ENCODE data around the gene ENTPD1.
A peak's percentile ranks its signal among the peaks of the same experiment; 100 is the strongest.
"Not testable (repeated sequence)": the region's sequence is repeated elsewhere in the genome, so short reads cannot be mapped to it uniquely, and the experiment has no call there.

ENTPD1 gene

DNA sequence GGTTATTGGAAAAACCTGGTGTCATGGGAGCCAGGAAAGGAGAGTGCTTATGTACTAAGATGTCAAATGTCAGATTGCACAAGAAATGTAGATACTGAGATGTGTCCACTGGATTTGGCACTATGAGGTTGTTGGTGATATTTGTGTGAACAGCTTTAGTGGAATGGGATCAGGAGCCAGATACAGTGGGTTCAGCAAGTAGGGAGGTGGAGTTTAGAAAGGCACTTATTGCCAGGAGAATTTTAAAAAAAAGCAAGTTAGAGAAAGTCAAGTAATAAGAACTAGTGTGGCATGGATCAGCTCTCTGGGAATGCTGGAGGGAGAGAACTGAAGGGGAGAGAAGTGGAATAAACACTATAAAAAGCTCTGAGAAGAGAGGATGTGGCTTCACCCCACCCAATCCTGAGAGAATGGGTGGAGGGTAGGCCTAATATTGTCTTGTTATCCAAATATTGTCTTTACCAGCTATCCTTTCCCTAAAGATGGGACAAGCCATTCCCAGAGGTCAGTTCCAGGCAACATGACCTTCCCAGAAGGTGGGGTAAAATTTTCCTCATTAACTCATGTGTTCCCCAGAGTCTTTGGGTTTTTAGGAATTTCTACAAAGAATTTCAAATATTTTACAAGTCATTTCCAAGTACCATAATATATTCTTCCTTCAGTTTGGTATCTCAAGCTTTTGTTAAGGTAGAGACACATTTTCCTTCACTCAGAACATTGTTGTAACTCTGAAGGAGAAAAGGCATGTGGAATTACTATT is 42.3 kb downstream of the ENTPD1 start:
- DNase-seq = no peak

DNA sequence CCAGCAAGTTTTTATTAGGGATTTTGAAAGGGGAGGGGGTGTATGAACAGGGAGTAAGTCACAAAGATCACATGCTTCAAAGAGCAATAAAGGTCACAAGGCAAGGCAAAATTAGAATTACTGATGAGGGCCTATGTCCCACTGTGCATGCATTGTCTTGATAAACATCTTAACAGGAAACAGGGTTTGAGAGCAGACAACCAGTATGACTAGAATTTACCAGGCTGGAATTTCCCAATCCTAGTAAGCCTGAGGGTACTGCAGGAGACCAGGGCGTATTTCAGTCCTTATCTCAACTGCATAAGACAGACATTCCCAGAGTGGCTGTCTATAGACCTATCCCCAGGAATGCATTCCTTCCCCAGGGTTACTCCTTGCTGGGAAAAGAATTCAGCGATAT is 44.3 kb downstream of the ENTPD1 start:
- DNase-seq = not testable (repeated sequence)

DNA sequence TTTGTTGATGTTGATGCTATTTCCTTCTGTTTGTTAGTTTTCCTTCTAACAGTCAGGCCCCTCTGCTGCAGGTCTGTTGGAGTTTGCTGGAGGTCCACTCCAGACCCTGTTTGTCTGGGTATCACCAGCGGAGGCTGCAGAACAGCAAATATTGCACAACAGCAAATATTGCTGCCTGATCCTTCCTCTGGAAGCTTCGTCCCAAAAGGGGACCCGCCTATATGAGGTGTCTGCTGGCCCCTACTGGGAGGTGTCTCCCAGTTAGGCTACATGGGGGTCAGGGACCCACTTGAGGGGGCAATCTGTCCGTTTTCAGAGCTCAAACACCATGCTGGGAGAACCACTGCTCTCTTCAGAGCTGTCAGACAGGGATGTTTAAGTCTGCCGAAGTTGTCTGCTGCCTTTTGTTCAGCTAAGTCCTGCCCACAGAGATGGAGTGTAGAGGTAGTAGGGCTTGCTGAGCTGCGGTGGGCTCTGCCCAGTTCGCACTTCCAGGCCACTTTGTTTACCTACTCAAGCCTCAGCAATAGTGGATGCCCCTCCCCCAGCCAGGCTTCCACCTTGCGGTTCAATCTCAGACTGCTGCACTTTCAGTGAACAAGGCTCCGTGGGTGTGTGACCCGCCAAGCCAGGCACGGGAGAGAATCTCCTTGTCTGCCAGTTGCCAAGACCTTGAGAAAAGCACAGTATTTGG is 50.9 kb downstream of the ENTPD1 start:
- not testable (repeated sequence) for DNase-seq

DNA sequence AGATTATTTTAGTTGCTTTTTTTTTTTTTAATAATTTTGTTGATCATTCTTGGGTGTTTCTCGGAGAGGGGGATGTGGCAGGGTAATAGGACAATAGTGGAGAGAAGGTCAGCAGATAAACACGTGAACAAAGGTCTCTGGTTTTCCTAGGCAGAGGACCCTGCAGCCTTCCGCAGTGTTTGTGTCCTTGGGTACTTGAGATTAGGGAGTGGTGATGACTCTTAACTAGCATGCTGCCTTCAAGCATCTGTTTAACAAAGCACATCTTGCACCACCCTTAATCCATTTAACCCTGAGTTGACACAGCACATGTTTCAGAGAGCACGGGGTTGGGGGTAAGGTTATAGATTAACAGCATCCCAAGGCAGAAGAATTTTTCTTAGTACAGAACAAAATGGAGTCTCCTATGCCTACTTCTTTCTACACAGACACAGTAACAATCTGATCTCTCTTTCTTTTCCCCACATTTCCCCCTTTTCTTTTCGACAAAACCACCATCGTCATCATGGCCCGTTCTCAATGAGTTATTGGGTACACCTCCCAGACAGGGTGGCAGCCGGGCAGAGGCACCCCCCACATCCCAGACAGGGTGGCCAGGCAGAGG is 52.8 kb downstream of the ENTPD1 start:
- not testable (repeated sequence) for DNase-seq

DNA sequence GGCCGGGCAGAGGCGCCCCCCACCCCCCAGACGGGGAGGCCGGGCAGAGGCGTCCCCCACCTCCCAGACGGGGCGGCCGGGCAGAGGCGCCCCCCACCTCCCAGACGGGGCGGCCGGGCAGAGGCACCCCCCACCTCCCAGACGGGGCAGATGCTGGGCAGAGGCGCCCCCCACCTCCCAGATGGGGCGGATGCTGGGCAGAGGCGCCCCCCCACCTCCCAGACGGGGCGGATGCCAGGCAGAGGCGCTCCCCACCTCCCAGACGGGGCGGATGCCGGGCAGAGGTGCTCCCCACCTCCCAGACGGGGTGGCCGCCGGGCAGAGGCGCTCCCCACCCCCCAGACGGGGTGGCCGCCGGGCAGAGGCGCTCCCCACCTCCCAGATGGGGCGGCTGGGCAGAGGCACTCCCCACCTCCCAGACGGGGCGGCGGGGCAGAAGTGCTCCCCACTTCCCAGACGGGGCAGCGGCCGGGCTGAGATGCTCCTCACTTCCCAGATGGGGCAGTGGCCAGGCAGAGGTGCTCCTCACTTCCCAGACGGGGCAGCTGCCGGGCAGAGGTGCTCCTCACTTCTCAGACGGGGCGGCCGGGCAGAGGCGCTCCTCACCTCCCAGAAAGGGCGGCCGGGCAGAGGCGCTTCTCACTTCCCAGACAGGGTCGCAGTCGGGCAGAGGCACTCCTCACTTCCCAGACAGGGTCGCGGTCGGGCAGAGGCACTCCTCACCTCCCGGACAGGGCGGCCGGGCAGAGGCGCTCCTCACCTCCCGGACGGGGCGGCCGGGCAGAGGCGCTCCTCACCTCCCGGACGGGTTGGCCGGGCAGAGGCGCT is 53.6 kb downstream of the ENTPD1 start:
- no peak for DNase-seq

DNA sequence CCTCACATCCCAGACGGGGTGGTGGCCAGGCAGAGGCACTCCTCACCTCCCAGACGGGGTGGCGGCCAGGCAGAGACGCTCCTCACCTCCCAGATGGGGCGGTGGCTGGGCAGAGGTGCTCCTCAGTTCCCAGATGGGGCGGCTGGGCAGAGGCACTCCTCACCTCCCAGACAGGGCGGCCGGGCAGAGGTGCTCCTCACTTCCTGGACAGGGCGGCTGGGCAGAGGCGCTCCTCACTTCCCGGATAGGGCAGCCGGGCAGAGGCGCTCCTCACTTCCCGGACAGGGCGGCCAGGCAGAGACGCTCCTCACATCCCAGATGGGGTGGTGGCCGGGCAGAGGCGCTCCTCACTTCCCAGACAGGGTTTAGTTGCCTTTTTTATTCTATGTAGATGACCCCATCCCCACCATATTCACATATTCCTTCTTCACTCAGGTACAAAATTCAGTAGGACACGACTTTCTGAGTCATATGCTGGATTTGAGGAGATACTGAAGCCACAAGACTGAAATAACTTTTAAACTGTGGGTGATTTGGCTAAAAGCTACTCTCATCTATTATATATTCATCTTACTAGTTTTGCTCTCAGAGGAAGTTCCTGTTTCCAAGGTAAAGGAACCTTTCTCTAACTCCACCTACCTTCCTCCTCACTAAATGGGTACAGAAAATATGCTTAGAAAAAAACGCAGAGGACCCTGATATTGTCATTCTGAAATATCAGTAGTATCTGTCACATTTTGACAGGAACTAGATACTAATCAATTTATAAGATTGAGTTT is 54.4 kb downstream of the ENTPD1 start:
- DNase-seq = no peak

DNA sequence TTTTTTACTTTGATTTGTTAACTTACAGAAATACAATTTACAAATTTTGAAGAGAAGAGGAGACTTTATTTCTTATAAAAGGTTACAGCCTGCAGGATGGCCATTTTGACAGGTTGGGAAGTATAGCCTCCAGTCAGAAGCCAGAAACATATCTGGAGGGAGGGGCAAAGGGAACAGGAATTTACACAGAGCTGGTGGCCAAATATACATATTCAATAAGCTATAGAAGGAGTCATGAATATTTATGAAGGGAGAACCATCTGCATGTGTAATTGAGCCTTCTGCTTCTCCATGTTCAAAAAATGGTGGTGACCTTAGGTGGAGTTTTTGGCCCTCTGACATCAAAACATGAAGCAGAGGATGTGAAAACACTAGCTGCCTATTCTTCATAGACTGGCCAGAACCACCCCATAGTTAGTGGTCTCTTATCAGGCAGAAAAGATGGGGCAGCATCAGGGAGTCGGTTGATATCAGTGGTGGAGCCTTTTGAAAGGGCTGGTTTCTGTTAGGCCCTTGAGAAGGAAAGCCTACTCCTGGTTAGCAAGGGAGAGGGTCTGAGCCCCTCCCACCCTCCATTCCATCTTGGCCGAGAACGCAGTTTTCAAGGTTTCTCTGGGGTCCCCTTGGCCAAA is 57.2 kb downstream of the ENTPD1 start:
- no peak for DNase-seq

DNA sequence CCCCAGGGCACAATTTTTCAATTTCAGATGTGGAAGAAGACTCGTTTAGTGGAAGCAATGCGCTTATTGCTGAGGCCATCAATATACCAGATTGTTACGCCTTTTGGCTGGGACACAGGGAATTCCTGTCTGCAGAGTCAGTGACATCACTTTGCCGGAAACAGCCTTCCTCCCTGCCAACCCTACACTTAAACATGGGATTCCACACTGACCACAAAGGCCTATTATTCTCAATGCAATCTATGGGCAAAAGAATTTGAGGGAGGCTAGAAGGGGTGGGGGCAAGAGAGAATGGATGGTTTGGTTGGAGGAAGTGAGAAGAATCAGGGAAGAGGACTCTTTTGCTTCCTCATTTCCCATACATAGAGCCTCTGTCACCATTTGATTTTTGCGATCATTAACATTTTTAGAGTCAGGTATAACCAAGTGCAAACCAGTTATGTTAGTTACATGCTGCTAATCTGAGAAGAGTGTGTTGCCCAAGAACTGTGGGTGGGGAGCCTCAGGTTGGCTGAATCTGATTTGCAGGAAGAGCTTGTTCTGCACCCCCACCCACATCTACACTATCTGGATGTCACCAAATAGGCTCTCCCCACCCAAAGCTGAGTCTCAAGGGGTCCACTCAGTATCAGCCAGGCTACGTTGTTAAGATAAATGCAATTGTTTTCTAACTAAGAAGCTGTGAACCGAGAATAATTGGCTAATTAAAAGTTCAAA is 58.2 kb downstream of the ENTPD1 start:
- no peak for DNase-seq

DNA sequence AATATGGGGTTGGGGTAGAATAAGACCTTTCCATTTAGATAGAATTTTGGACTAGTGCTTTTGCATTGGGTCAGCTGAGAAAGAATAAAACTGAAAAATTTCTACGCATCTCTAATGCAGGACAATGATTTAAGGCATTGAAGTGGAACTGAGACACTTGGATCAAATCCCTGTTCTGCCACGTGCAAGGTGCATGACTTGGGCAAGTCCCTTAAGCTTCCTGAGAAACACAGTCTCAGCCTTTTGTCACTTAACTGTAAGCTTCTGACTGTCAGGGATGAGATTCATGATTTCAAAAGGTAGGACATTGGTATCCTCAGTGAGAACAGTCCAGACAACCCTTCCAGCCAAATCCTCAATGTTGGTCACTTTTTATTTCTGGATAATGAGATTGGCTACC is 59.2 kb downstream of the ENTPD1 start:
- no peak for DNase-seq

DNA sequence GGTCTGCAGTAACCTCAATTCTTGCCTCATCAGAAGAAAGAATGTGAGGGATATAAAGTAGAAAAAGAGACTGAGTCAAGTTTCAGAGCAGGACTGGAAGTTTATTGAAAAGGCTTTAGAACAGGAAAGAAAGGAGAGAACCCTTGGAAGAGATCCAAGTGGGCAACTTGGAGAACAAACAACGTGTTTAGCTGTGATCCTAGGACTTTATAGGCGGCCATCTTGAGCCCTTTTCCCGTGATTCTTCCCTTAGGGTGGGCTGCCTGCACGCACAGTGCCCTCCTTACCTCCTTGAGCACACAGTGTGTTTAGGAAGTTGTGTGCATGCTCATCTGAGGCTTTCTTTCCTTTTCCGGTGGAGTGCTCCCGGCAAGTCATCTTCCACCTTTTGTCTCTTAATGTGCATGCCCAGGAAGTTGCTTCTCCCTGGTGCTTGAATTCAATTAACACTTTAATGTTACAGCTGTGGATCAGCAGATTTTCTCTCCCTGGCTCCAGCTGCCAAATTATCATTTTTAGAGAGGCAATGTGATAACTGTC is 59.8 kb downstream of the ENTPD1 start:
- no peak for DNase-seq

DNA sequence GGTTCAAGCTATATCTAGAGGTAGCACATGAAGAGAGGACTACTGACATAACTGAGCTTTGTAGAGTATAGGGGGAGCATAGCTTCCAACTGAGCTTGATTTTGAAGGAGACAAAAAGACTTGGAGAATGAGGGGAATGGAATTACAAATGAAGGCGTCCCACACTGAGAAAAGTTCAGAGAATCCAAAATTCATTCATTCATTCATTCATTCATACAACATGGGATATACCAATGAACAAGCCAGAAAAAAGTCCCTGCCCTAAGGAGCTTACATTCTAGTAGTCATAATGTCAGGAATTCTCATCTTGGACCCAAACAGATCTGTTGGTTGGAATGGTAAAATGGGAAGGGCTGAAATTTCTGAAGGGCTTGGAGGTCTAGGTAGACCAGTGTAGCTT is 62.0 kb downstream of the ENTPD1 start:
- no peak for DNase-seq

DNA sequence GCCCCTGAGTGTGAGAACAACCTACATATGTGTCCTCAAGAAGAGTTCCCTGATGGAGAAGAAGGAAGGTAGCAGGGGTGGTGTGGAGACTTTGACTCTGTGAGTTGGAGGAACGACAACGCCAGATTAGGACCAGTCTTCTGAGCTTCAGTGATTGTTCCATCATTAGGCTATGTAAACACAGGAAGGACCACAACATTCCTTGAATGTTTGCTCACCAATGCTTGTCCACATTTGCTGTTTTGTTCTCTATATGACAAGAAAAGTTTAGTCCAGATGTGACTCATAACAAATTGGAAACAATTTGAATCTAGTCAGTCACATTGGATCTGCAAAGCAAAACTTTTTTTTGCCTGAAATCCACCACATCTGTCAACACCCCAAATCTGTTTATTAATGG is 62.7 kb downstream of the ENTPD1 start:
- no peak for DNase-seq

DNA sequence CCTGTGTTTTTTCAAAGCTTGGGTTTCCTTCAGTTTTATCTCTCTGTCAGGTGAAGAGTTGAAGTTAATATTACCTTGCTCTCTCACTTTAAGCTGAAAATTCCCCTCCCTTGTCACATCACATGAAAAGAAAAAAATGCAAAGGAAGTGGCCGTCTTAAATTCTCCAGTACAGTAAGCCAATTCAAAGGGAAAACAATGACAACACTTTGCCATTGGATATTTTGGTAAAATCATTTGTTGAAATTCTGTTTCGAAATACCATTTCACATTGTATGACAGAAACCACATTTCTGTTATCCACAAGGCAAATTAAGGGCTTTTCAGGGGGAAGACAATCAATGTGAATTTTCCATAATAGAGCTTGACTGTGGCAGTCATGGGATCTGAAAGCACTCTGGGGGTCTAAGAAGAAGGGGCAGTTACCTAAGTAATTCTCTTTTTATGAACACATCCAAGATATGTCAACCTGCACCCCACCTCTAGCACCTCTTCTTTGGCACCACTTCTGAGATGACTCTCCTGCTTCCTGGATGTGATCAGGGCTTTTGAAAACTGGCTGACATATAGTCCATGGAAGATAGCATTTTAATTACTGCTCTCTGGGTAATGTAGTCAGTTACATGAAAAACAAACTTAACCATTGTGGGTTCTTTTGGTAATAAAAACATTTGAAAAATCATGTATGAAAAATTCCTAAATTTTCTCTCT is 63.8 kb downstream of the ENTPD1 start:
- DNase-seq = no peak

DNA sequence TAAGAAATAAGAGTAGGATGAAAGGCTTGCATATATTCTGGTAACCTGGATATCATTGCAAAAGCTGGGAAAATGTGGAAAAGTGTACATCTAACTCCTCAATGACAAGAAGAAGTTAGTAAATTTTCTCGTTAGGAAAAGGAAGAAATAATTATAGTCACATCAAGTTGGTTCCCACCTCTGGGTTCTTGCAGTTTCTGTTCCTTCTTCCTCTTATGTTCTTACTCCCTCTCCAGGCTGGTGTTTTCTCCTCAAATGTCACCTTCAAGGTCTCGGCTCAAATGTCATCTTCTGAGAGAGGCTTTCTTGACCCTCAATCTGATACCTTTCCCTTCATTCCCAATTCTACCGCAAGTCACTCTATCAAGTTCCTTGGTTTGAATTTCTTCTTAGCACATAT is 64.4 kb downstream of the ENTPD1 start:
- DNase-seq = no peak

DNA sequence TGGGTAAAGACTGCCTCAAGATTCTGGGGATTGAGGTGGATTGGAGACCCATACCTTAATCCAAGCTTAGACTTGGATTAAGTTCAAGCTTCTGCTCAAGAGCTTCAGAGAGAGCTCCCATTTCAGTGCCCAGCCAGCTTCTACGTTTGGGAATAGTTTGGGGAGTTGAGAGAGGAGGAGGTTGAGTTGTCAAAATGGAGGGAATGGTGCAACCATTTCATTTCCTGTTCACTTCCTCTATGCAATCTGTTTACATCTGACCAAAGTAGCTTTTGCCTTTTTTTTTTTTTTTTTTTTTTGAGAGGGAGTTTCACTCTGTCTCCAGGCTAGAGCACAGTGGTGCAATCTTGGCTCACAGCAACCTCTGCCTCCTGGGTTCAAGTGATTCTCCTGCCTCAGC is 65.8 kb downstream of the ENTPD1 start:
- no peak for DNase-seq

DNA sequence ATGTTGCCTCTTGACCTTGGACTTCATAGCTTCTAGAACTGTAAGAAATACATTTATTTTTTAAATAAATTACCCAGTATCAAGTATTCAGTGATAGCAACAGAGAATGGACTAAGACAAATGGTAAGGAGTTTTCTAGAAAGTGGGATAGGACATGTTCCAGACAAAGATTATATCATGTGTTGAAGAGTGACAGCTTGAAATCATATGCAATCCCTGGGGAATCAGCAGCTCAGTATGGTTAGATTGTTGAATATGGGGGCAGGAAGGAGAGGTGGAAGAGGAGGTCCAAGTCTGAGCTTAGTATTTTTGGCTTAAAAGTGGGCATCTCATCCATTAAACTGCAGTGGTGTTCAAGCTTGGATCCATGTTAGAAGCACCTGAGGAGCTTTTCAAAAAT is 74.1 kb downstream of the ENTPD1 start:
- DNase-seq = no peak

DNA sequence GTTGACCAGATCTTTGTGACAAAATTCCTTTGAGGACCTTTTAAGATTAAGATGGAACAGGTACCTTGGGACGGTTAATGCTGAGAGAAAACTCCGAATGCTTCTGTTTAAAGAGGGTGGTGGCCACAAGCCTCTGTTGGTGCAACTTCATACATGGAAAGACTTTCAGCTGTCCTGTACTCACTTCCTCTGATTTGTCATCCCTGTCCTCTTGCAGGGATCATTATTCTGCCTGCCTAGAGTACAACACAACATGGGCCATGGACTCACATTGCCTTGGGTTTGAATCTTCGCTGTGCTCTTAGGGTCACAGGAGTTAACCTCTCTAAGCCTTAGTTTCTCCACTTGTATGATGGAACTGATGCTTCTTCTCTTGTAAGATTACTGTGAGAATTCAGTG is 75.1 kb downstream of the ENTPD1 start:
- DNase-seq = no peak

DNA sequence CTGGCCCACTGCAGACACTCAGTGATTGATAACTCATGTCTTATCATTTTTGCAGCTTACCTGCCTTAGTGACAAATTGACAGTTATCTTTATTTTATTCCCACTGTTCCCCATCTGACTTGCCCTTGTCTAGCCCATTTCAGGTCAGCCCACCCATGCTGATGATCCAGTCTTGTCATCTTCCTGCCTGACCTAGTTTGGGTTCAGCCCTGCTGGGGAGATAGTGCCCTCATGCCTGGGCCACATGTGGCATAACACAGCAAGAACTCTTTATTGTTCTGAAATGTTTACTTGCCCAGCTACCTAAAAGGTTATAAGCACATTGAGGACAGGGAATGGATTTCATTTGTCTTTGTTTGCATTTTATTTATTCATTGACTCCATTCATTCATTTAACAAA is 75.6 kb downstream of the ENTPD1 start:
- DNase-seq = no peak

DNA sequence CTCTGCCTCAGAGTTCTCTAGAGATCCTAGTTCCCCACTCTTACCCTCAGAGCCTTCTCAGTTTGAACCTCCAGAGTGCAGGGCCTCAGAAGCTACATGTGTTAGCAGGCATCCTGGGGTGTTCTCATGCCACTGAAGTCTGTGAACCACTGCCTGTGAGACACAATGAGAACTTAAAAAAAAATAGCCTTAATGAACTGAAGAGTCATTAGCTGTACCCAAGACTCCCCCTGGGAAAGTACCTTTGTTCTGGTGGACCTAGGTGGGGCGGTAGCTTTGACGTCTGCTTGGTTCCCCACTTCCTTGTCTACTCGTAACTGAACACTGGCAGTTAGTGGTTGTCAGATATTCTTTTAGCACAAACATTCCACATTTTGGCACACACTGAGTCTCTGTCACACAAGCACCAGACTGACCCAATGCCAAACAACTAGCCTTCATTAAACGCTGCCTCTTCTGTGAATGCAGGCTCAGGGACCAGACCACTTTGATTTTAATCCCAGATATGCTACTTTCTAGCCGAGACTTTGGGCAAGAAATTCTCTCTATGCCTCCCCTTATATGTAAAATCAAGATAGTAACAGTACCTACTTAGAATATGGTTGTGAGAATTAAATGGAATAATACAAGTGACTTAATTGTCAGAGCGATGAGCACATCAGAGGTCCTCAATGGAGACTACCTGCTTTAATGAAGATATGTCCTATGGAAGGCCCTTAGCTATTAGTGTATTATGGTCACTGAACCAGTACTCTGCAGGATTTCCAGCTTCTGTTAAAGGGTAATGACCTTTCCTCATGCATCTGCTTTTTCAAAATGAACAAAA is 76.5 kb downstream of the ENTPD1 start:
- peak; percentile 35 to 48 for DNase-seq

Measured in activated CD4-positive, alpha-beta T cell treated with anti-CD3 and anti-CD28 coated beads, Interleukin-2, amount 50 U/mL, for 48 hours (primary cell).